NCI-H774 (cell line): ENCODE data around the gene MOCS3.

Experiments used
- DNase-seq: peaks from one replicate; lab custom pipeline; 2025; lab: John Stamatoyannopoulos, UW

The MOCS3 gene

DNA sequence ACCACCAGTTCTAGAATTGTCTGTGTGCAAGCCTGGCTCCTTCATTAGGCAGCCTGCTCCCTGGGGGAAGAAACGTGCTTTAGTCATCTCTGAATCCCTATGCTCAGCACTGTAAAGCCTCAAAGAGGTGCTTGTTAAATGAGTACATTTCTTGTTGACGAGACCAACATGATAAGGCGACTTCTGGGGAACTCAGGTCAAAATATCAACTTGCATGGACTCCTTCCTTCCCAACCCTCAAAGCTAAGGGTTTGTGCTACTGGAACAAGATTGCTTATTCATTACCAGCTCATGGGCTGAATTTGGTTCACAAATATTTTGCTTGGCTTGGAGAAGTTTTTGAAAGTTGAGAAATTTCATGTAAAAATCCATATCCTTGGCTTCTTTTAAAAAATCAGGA is 53.7 kb downstream of the MOCS3 start:
- DNase-seq = no peak
